ENCODE results near the gene TMEM266.

GRCh38 chr15:76073554-76073953 is 13.8 kb downstream of the TMEM266 start:
- no peak for TF ChIP-seq CTCF (conservative IDR thresholded peaks at IDR 0.05; ENCODE audit: low read depth, low read length)
- TF ChIP-seq EZH2 (IDR thresholded peaks at IDR 0.05; ENCODE audit: low read length, unreplicated experiment): no peak
- TF ChIP-seq EZH2phosphoT487 (IDR thresholded peaks at IDR 0.05; ENCODE audit: borderline replicate concordance, low read length): no peak
